DOHH2 (cell line): Measurements from ENCODE around the gene TNK2.
"Not testable (repeated sequence)": the region's sequence is repeated elsewhere in the genome, so short reads cannot be mapped to it uniquely, and the experiment has no call there.

Source experiments
- CTCF ChIP-seq: fragments of 200-600 bp; sonication (generic); IDR thresholded peaks from one replicate; pipeline ENCODE4 v1.5.1; 2014; ENCODE audit warnings: antibody characterized with exemption, mild to moderate bottlenecking, low read depth, low read length; ENCODE audit not compliant: poor library complexity, severe bottlenecking
- EZH2phosphoT487 ChIP-seq: fragments of 200-600 bp; sonication (generic); IDR thresholded peaks from 2 replicates; pipeline ENCODE4 v1.6.1; 2017; ENCODE audit warnings: borderline replicate concordance, mild to moderate bottlenecking, antibody characterized with exemption, low read length, moderate library complexity, mixed read lengths

DNA sequence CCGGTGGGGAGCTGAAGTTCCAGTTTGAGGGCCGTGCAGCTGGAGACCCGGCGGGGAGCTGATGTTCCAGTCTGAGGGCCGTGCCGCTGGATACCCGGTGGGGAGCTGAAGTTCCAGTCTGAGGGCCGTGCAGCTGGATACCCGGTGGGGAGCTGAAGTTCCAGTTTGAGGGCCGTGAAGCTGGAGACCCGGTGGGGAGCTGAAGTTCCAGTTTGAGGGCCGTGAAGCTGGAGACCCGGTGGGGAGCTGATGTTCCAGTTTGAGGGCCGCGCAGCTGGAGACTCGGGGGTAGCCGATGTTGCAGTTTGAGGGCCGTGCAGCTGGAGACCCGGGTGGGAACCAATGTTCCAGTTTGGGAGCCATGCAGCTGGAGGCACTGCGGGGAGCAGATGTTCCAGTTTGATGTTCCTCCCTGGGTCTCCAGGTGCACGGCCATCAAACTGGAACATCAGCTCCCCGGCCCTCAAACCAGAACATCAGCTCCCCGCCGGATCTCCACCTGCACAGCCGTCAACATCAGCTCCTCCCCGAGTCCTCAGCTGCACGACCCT, 33.0 kb upstream of the TNK2 start:
- not testable (repeated sequence) for TF ChIP-seq CTCF, EZH2phosphoT487
